Measurements from ENCODE around the gene LZTR1. TPM values are rescaled to one million over a fixed set of nuclear protein-coding genes. Genes with fewer than 3 reads are reported as not detected.
"Not testable (repeated sequence)": the region's sequence is repeated elsewhere in the genome, so short reads cannot be mapped to it uniquely, and the experiment has no call there.

Gene LZTR1
- total RNA-seq, 4 donors from 2014 or later, result 37.1 to 67.2 (median 55.7) TPM

GRCh38 chr22:20968281-20968977, 13.7 kb upstream of the LZTR1 start:
- 82 to 88% methylated on average over 6 to 7 of the region's 7 CpGs for WGBS, 2 donors
- H3K27ac ChIP-seq, result no peak overlapping the region
- no peak overlapping the region for H3K4me3 ChIP-seq (replicated peaks in 1 of 3)
- H3K4me1 ChIP-seq, result peaks cover 4 to 9% of the 10 kb centered on the region in 2 donors
- TF ChIP-seq CTCF (IDR thresholded peaks at IDR 0.05) (no peak), POLR2A (IDR thresholded peaks at IDR 0.05) (no peak)
- H3K36me3 ChIP-seq, result no peaks in the 10 kb centered on the region
- no peaks in the 10 kb centered on the region for H3K9me3 ChIP-seq
- H3K27me3 ChIP-seq, result no peaks in the 10 kb centered on the region
- DNase-seq, result no peak
- intact Hi-C loops (cut with DNase I), result loop anchor here (5.0 kb wide), 1 partner anchor 49 kb away; the partner anchor contains the start of gene P2RX6

GRCh38 chr22:20970939-20971657, 11.0 kb upstream of the LZTR1 start:
- no peak for TF ChIP-seq POLR2A (IDR thresholded peaks at IDR 0.05)
- TF ChIP-seq CTCF (IDR thresholded peaks at IDR 0.05), result no peak
- Histone ChIP-seq H3K36me3 (no peaks in the 10 kb centered on the region), H3K4me1 (no peaks in the 10 kb centered on the region), H3K27ac (no peak overlapping the region), H3K27me3 (no peaks in the 10 kb centered on the region), H3K4me3 (replicated peaks in 1 of 3) (no peak overlapping the region), H3K9me3 (no peaks in the 10 kb centered on the region)
- intact Hi-C loops (cut with DNase I), result no loop called here
- no peak for DNase-seq
- WGBS, 2 donors, result 53 to 65% methylated on average over 3 to 4 of the region's 4 CpGs

- H3K27me3 ChIP-seq; H3K36me3 ChIP-seq; H3K27ac ChIP-seq; H3K9me3 ChIP-seq; DNase-seq; intact Hi-C loops (cut with DNase I); H3K4me1 ChIP-seq; H3K4me3 ChIP-seq (replicated peaks in 1 of 3): not testable (repeated sequence)
- WGBS, 2 donors, result 71 to 73% methylated on average over 11 of the region's 11 CpGs
Measured at GRCh38 chr22:20972014-20972694, 9.9 kb upstream of the LZTR1 start.

- Histone ChIP-seq H3K4me1 (no peaks in the 10 kb centered on the region), H3K27me3 (no peaks in the 10 kb centered on the region), H3K27ac (no peak overlapping the region), H3K4me3 (replicated peaks in 1 of 3) (no peak overlapping the region), H3K9me3 (no peaks in the 10 kb centered on the region), H3K36me3 (no peaks in the 10 kb centered on the region)
- 67 to 84% methylated on average over 12 to 16 of the region's 21 CpGs for WGBS, 2 donors
- intact Hi-C loops (cut with DNase I), result no loop called here
- DNase-seq, result no peak
- TF ChIP-seq CTCF (IDR thresholded peaks at IDR 0.05), result no peak
Measured at GRCh38 chr22:20972933-20973577, 9.0 kb upstream of the LZTR1 start.

- no peaks in the 10 kb centered on the region for H3K9me3 ChIP-seq
- intact Hi-C loops (cut with DNase I), result no loop called here
- no peak for DNase-seq
- no peaks in the 10 kb centered on the region for H3K4me1 ChIP-seq
- no peak overlapping the region for H3K27ac ChIP-seq
- no peak overlapping the region for H3K4me3 ChIP-seq (replicated peaks in 1 of 3)
- 55 to 69% methylated on average over 11 to 12 of the region's 21 CpGs for WGBS, 2 donors
- H3K27me3 ChIP-seq, result no peaks in the 10 kb centered on the region
- H3K36me3 ChIP-seq, result no peaks in the 10 kb centered on the region
- no peak for TF ChIP-seq POLR2A (IDR thresholded peaks at IDR 0.05)
- no peak for TF ChIP-seq CTCF (IDR thresholded peaks at IDR 0.05)
Measured at GRCh38 chr22:20973634-20974286, 8.3 kb upstream of the LZTR1 start.
